HG02943 (cell line): ENCODE results near the gene CHN2.

Source experiments
- ATAC-seq: cut with Tn5 transposase; IDR thresholded peaks from one replicate; pipeline ENCODE4 v1.9.1; 2021; ENCODE audit warnings: mild to moderate bottlenecking, low read depth, moderate library complexity; ENCODE audit not compliant: unreplicated experiment

The CHN2 gene

DNA sequence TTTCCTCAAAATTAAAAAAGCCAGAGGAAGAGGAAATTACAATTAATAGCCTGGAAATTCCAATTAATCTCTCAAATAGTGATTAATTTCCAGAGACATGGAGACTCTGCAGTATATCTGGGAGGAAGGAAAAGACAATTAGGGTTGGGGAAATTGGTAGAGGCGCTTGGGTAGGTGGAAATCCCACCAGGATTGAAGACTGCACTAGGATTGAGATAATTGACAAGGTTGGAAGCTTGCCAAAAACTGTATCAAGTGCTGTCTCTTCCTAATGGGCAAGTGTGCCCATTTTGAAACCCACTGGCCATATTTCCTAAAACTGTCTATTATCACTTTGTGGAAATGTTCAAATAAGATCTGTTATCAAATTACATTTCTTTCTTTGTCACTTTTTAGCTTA, 21.6 kb downstream of the CHN2 start:
- ATAC-seq: no peak

DNA sequence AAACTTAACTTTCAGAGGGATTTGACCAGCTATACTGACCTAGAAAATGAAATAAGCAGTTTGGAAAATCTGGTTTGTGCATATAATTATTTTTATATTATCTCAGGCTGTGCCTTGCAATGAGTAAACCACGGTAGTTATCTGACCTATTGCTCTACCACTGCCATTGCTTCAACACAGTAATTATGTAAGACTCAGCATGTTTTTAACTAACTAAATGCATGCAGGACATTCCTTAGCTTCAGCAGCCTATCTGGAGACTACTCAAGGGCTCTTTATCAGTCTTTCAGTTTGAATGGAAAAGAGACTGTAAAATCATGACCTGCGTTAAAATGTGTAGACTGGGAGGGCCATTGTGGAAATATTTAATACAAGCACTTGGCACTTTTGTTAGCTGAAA, 22.5 kb downstream of the CHN2 start:
- no peak for ATAC-seq

DNA sequence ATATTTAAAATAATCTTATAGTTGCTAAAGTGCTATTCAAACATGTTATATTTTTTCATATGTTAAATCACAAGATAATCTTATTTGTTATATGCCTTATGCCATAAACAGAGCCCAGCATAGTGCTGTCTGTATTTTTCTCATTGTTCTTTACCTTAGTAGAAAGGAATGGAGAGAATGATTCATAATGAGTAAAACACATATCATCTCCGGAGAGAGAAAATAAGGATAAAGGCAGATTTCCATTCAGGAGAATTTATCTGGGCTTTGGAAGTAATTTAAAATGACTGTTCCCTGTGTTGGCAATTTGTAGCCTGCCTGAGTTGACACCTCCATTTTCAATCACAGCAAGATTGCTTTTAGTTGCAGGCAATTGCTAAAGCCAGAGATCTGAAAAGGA, 30.2 kb downstream of the CHN2 start:
- no peak for ATAC-seq

DNA sequence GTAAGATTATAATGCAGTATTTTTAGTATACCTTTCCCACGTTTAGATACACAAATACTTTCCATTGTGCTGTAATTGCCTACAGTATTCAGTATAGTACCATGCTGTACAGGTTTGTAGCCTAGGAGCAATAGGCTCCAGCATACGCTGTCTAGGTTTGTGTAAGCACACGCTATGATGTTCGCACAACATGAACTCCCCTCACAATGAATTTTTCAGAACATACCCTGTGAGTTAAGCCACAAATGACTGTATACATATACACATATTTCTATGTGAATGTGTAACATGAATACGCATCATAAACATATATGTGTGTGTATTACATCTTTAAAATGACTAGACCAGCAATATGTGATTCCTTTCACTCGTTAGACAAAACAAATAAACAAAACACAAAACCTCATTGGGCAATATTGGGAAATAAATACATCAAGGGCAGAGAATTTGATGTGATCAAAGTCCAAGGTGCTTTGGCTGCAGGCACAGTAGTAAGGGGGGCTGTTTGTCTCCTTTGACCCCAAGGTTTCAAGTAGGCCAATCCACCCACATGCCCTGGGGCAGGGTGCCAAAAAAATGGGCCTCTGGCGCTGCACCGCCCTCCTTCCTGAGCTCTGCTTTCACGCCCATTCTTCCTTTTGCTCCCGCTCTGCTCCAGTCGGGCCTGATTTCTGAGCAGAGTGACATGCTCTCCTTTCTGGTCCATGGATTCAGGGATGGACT, 33.9 kb downstream of the CHN2 start:
- no peak for ATAC-seq

DNA sequence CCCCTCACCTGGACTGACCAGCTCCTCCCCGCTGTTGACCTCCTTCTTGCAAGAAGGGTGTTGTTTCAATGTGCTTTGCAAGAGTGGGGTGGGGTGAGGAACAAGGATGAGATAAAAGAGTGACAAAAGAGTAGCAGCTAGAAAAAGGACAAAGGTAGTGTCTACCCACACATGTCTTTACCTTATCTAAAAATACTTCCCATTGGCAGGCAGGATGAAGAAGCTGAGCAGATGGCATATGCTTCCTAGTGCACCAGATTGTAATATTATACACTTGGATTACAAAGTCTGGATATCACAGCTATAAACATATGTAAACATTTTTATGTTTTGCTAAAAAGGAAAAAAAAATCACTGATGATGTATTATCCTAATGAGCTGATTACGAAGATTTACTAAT, 34.5 kb downstream of the CHN2 start:
- no peak for ATAC-seq

DNA sequence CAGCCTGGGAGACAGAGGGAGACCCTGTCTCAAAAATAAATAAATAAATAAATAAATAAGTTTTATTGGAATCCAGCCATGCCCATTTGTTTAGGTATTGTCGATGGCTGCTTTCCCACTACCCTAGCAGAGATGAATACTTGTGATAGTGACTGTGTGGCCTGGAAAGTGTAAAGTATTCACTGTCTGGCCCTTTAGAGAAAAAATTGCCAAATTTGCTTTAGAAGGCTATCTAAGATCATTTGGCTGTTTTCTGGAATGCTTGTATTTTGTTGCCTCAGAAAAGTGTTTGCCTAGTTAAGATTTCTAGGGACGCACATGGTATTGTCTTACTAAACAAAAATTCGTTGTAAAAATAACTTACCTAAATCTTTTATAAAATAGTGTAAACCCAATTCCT, 35.4 kb downstream of the CHN2 start:
- ATAC-seq: no peak

DNA sequence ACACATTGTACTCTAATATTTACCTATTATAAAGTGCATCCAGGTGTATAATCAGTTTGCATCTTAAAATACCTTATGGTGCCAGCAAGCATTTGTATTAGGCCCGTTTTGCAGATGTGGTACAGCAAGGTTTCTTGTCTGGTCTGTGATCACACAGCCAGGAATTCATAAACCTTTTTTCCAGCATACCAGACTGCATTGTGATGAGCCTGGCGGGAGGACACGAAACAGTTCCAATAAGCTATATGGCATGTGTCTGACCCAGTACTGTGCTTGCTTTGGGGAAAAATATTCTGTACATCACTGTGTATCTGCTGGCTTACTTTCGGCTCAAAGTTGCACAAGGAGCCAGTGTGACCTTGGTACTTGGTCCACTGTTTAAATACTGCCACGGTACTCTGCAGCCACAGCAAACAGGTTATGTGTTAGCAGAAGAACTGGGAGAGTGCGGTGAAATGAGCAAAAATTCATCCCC, 36.3 kb downstream of the CHN2 start:
- no peak for ATAC-seq

DNA sequence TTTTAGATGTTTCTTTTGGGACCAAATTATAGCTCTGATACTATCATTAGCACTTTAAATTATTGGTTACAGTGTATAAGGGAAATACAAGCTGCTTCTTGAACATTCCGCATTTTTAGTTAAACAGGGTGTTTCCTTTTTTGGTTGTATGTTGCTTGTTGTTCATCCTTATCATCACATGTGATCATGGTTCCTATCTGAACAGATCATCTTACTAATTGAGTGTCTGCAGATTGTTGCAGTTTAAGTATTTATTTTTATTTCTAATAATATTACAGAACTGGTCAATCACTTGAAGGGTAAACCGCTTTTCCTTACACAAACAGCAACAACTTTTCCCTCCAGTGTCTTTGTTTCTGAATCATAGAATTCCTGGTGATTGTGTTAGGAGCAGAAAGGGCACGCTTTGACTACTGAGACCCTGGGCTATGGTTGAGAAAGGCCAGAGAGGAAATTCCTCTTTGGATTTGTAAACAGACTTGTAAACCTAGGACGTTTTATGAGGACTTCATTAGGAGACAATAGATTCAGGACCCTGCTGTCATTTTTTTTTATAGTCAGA, 37.2 kb downstream of the CHN2 start:
- no peak for ATAC-seq

DNA sequence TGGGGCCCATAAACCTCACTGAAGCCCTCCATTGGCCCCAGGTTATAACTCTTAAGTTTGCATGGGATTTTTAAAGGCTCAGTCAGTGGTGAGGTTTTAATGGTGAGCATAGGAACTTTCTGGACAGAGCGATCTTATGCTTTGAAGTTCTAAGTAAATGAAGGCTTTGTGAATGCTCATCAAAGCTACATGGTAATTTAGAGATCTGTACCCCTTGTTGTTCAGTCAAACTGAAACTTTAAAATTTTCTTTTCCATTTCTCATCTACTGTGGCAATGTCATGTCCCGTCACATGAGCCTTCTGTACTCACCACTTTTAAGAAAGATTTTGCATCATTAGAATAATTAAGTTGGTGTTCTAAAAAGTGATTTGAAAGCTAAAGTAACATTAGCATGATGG, 39.9 kb downstream of the CHN2 start:
- ATAC-seq: no peak

DNA sequence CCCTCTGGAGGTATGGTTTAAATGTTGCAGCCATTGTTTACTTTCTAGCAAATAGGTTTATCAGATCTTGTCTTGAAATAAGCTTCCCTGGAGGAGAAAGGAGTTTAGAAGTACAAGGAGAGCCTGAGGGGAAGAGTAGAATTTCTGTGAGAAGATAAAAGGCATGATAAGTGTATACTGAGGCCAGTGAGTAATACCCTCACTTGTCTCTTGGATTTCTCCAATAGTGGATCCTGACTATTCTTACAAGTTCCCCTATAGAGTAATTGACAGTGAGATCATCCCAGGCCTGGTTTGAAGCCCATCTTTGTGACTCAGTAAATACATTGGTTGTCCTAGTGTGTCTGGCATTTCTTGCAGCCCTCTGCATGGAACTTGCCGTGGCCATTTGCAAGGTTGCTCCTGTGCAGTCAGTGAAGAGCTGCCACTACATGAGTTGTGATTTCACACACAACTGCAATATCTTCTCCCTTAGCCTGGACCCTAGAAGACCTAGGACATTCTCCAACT, 41.6 kb downstream of the CHN2 start:
- ATAC-seq: no peak

DNA sequence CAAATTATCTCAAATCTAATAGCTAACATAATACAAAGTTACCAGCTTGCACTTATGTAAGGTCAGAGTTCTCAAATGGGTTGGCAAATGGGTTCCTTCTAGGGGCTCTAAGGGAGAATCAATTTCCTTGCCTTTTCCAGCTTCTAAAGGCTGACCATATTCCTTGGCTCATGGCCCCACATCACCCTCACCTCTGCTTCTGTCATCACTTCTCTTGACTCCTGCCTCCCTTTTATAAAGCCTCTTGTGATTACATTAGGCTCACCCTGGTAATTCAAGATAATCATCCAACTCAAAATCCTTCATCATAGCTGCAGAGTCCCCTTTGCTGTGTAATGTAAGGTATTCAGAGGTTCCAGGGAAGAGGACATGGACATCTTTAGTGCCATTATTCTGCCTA, 42.1 kb downstream of the CHN2 start:
- no peak for ATAC-seq

DNA sequence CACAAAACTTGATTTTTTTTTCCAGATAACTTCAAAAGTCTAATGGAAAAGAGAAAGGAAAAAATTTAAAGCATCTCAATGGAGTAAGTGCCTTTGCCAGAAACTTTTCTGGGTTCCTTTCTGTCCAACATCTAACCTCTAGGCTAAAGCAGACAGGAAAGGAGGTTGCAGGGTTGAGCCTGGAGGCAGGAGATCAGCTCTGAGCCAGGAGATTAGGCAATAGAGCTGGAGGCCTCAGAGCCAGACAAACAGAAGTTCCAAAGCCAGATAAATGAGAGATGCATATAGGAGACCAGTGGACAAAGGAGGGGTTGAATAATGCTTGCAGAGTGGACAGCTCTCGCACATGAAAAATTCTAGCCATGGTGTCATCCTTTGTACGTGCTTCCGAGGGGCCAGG, 42.9 kb downstream of the CHN2 start:
- no peak for ATAC-seq

DNA sequence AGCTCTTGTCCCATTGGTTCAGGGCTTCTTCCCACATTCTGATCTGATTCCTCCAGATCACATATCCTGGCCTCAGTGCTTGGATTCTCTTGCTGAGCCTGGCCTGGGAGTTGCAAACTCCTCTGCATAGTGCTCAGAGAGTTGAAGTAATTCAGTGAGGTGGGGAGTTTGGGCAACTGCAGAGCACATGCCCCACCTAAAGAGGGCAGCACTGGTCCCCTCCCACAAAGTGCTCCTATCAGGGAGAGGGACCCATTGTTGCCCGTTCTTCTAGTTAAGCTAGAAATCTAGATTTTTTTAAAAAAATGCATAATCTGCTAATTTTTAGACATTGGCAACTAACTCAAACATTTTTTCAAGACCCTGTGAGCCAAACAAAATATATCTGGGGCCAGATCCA, 45.1 kb downstream of the CHN2 start:
- ATAC-seq: no peak

DNA sequence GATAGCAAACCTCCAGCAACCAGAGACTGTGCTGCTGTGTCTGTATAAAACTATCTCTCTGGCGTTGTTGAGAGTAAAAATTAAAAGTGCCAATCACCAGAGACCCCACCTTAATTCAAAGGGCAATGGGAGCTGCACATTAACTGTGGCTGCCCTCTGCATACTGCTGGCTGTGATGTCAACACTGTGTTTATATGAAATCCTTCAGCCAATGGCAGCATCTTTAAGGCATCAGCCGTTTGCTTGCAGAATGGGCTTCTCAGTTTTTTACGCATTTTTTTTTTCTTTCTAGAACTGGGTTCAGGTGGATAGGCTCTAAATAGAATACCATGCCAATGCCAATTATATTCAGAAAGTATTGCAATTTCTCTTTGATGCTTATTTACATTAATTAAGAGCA, 47.7 kb downstream of the CHN2 start:
- no peak for ATAC-seq

DNA sequence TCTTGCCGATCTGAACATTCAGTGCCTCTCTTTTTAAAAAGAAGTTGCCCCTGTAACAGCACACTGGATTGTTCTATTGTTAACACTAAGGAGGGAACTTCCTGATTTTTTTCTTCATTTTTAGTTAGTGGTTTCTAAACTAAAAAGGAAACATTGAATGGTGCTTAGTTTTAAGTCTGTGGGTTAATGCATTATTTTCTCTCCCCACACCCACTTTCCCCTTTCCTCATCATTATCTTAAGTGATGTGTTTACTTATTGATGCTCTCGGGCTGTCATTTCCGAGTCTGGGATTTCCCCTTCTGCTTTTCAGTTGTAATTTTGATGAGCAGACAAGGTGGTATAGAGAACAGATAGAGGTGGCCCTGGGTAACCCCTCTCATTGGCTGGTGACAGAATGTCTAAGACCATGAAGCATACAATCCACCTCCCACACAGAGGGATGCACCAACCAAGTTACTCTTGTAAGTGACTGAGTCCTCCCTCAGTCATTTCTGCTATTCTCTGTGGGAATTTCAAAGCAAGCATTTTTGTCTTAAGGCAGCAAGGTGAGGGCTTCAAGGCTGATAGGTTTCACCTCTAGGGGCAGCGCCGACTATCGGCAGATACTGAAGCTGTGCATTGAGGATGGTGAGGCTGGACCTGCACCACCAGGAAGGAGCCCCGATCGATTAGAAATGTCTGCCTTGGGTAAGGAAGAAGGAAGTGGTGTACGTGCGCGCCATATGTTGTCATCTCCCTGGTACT, 49.5 kb downstream of the CHN2 start:
- ATAC-seq: no peak

DNA sequence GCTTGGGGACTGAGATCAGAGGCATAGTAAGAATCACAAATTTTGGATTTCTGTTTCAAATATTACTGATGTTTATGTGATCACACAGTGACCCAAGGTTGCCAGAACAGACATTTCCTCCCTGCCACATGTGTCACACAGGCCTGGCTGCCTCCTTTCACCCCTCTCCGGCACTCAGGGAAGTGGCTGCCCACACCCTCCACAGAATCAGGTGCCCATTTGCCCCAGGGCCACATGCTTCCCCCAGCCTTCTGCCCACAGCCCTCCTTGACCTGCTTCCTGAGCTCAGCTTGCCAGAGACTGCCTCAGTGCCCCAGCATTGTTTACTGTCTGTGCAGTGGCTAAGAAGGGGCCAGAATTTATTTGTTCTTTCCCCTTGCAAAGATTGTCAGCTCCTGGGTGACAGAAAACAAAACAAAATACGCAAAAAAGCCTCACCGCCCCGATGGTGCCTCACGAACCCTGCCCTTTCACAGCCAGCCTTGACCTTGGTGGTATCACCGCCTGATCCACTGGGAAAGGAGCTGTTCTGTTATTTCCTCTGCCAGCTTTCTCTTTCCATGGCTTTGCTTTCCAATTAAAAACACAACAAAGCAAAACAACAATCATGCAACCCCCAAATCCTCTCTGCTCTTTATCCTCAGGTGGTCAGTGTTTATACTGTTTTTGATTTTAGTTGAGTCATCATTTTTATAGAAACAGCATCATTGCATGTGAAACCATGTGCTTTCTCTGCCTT, 52.8 kb downstream of the CHN2 start:
- no peak for ATAC-seq

DNA sequence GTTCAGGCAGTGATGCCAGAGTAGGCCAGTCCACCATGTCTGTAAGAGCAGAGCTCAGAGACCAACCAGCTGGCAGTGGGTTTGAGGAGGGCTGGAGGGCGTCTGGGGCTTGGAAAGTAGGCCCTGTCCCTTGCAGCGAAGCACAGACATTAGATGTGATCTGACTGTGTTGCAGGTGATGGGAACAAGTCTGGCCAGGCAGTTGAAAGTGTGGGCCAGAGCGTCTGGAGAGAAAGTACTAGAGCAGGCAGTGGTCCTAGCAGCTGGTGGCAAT, 53.3 kb downstream of the CHN2 start:
- no peak for ATAC-seq

DNA sequence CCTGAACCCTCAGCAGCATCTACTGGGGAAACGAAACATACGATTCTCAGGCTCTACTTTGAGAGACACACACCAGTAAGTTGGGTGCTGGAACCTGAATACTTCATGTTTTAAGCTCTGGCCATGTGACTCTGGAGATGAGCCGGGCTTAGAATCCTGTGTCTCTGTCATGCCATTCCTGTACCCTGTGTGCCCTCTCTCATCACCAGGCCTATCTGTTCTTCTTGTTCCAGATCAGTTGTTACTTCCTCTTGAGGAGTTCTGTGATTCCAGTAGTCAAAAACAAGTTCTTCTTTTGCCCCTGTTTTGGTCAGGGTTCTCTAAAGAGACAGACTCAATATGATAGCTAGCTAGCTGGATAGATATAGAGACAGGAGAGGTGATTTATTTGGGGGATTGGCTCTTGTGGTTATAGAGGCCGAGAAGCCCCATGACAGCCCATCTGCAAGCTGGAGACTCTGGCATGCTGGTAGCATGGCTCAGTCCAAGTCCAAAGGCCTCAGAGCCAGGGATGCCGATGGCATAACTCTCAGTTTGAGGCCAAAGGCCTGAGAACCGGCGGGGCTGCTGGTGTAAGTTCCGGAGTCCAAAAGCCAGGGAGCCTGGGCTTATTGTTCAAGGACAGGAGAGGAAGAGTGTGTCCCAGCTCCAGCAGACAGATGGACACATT, 54.3 kb downstream of the CHN2 start:
- ATAC-seq: no peak

DNA sequence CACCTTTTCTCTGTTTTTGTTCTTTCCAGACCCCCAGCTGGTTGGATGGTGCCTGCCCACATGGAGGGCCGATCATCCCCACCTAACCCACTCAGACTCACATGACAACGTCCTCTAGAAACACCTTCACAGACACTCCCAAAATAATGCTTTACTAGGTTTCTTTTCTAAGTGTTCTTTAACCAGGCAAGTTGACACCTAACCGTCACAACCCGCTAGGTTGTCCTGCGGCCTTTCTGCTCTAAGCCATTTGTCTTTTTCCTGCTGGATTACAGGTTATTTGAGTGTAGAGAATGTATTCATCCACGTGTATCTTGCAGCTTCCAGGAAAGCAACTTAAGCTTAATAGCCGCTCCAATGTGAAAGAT, 54.8 kb downstream of the CHN2 start:
- ATAC-seq: no peak

DNA sequence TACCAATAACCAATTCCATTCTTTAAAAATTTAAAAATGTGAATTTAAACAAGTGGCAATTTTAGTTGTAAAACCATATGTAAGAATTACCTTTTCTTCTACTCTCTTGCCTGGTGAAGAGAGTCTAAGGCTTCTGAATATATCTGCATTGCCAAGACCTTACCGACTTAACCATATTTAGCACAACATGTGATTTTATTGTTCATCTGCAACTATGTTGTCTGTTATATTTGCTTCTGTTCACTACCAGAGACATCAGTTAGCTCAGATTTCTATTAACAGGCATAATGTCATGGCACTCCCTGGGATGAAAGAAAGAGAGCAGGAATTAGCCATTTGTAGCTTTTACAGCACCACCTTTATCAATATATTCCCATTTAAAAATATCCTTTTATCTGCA, 55.3 kb downstream of the CHN2 start:
- ATAC-seq: no peak

DNA sequence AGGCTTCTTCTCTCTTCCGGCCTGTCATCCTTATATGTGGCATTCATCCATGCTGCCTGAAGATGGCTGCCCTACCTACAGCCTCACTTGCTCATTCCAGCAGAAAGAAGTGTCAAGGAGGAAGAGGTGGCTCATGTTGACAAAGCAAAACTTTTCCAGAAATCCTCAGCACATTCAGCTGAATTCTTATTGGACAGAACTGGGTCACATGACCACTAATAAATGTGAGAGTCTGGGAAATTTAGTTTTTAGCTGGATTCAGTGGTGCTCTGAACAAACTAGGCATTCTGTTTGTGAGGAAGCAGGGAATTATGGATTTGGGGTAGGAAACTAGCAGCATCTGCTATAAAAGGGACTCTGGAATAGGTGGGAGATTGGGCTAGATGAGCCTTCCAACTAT, 58.6 kb downstream of the CHN2 start:
- ATAC-seq: no peak
